ENCODE results near the gene HELT.

DNA sequence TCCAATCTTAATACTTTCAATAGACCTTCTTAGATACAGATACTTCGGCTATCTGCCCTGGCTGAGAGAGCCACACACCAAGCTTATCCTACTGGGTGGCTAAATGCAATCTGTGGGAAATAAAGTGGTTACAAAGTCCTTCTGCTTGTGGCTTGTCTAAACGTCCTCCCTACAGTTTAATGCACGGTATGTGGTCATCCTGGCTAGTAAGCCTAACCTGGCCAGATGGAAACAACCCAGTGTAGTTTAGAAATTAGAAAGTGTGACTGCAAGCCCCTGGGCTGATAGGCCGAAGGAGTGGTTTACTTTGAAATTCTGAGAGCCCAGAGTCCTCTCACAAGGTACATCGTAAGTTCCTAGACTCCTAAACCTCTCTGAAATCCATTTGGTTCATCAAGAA is 47.9 kb downstream of the HELT start:
- TF ChIP-seq EZH2 (IDR thresholded peaks at IDR 0.05; ENCODE audit: borderline replicate concordance), result no peak
- TF ChIP-seq, protein P1, sequence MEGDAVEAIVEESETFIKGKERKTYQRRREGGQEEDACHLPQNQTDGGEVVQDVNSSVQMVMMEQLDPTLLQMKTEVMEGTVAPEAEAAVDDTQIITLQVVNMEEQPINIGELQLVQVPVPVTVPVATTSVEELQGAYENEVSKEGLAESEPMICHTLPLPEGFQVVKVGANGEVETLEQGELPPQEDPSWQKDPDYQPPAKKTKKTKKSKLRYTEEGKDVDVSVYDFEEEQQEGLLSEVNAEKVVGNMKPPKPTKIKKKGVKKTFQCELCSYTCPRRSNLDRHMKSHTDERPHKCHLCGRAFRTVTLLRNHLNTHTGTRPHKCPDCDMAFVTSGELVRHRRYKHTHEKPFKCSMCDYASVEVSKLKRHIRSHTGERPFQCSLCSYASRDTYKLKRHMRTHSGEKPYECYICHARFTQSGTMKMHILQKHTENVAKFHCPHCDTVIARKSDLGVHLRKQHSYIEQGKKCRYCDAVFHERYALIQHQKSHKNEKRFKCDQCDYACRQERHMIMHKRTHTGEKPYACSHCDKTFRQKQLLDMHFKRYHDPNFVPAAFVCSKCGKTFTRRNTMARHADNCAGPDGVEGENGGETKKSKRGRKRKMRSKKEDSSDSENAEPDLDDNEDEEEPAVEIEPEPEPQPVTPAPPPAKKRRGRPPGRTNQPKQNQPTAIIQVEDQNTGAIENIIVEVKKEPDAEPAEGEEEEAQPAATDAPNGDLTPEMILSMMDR (IDR thresholded peaks at IDR 0.05; ENCODE audit: poor library complexity), result no peak
